NCI-H2227 (cell line): ENCODE data around the gene ZNF683.
"Not testable (repeated sequence)": the region's sequence is repeated elsewhere in the genome, so short reads cannot be mapped to it uniquely, and the experiment has no call there.

Source experiments
- DNase-seq: peaks from one replicate; lab custom pipeline; 2025; ENCODE audit not compliant: unreplicated experiment; lab: John Stamatoyannopoulos, UW

The ZNF683 gene

GRCh38 chr1:26338670-26339069 is 33.9 kb downstream of the ZNF683 start:
- no peak for DNase-seq

GRCh38 chr1:26337625-26338024 is 34.9 kb downstream of the ZNF683 start:
- DNase-seq: no peak

- DNase-seq: no peak
These were observed 35.4 kb downstream of the ZNF683 start for GRCh38 chr1:26337206-26337535.

- DNase-seq: peak; percentile 83
These were observed 35.9 kb downstream of the ZNF683 start for GRCh38 chr1:26336477-26337205.

GRCh38 chr1:26335774-26336476 is 36.6 kb downstream of the ZNF683 start:
- peak; percentile 45 for DNase-seq

GRCh38 chr1:26333312-26333711 is 39.2 kb downstream of the ZNF683 start:
- DNase-seq: not testable (repeated sequence)

- no peak for DNase-seq
These were observed 42.3 kb downstream of the ZNF683 start for GRCh38 chr1:26330276-26330675.

- DNase-seq: not testable (repeated sequence)
These were observed 43.2 kb downstream of the ZNF683 start for GRCh38 chr1:26329380-26329779.

- no peak for DNase-seq
These were observed 44.0 kb downstream of the ZNF683 start for GRCh38 chr1:26328597-26328996.

GRCh38 chr1:26327956-26328362 is 44.6 kb downstream of the ZNF683 start:
- DNase-seq: no peak

GRCh38 chr1:26324550-26324949 is 48.0 kb downstream of the ZNF683 start:
- no peak for DNase-seq

GRCh38 chr1:26323382-26323781 is 49.2 kb downstream of the ZNF683 start:
- no peak for DNase-seq

GRCh38 chr1:26322042-26322331 is 50.6 kb downstream of the ZNF683 start:
- DNase-seq: no peak

GRCh38 chr1:26321315-26322041 is 51.1 kb downstream of the ZNF683 start:
- DNase-seq: peak; percentile 91

- DNase-seq: no peak
These were observed 51.7 kb downstream of the ZNF683 start for GRCh38 chr1:26320896-26321295.

GRCh38 chr1:26318338-26319064 is 54.0 kb downstream of the ZNF683 start:
- DNase-seq: no peak

GRCh38 chr1:26317612-26318337 is 54.8 kb downstream of the ZNF683 start, which contains the start of gene CD52:
CD52 (plus strand) TSS chr1:26317958; CDS start chr1:26318018, 60 bp downstream.
- DNase-seq: no peak

- DNase-seq: no peak
These were observed 55.4 kb downstream of the ZNF683 start for GRCh38 chr1:26317146-26317545.

- no peak for DNase-seq
These were observed 56.4 kb downstream of the ZNF683 start for GRCh38 chr1:26315874-26316850.

GRCh38 chr1:26314501-26314900 is 58.0 kb downstream of the ZNF683 start:
- no peak for DNase-seq
